K562 (cell line): ENCODE data around the gene SLC25A45. TPM values are rescaled to one million over a fixed set of nuclear protein-coding genes. Genes with fewer than 3 reads are reported as not detected.

Experiments
- ATAC-seq: fragments of 200-7000 bp; cut with Tn5 transposase; 3 replicates; pipeline ENCODE4 v1.9.1; 2020; ENCODE audit warnings: moderate library complexity
- BruUV-seq: library from RNA; stranded (reverse); fragments of 400-500 nt; replicated peaks from 2 replicates; lab custom pipeline; 2021; lab: Mats Ljungman, UMichigan
- CTCF ChIA-PET: fragments of 300-600 bp; formaldehyde crosslinking; extraction: SDS; loops from one replicate; lab custom pipeline; 2021; ENCODE audit warnings: low intra/inter-chr PET ratio; lab: Yijun Ruan, JAX
- POLR2A ChIA-PET: fragments of 300-600, 350-650 bp; sonication (Branson Sonifier 250); formaldehyde crosslinking; extraction: SDS; loops from one replicate; lab custom pipeline; 2021; ENCODE audit warnings: antibody characterized with exemption, inconsistent platforms; lab: Yijun Ruan, JAX
- DNase-seq, 4 experiments: peaks; one replicate each; pipeline versions ENCODE4 v3.0.0 to v3.0.0-alpha.2; 2011 to 2018; ENCODE audit warnings: low spot score in 3 of 4, mixed read lengths in 3 of 4; ENCODE audit errors: extremely low read depth in 1 of 4
- FAIRE-seq: peaks from 2 replicates; lab custom pipeline; 2011; peaks lifted over from hg19 to GRCh38; lab: Jason Lieb, UNC
- H2AFZ ChIP-seq: 2 replicates; pipeline ENCODE4 v1.6.0; 2011; ENCODE audit warnings: low read depth, low read length, control low read depth, inconsistent platforms
- H3K27ac ChIP-seq: fragments of 200-600 bp; 3 replicates; pipeline ENCODE4 v1.8.0; 2011; ENCODE audit warnings: low read depth, mild to moderate bottlenecking, control low read depth, inconsistent platforms, low read length, moderate library complexity, mixed read lengths; ENCODE audit errors: extremely low read depth
- H3K27me3 ChIP-seq, 2 experiments: fragments of 300-600 bp in 1 of 2; 2 replicates in 1 of 2; 3 replicates in 1 of 2; pipeline versions ENCODE4 v1.6.0 to v1.8.0; 2011; ENCODE audit warnings: inconsistent platforms in 2 of 2, low read length in 2 of 2, mild to moderate bottlenecking in 1 of 2, mixed read lengths in 1 of 2, moderate library complexity in 1 of 2; ENCODE audit not compliant: control insufficient read depth in 2 of 2, insufficient read depth in 2 of 2
- H3K36me3 ChIP-seq: fragments of 300-600 bp; 3 replicates; pipeline ENCODE4 v1.8.0; 2011; ENCODE audit warnings: mild to moderate bottlenecking, low read length, inconsistent platforms; ENCODE audit not compliant: control insufficient read depth, insufficient read depth
- H3K4me1 ChIP-seq, 2 experiments: fragments of 200-600 bp in 1 of 2; replicated peaks in 1 of 2; 2 replicates in 1 of 2; 3 replicates in 1 of 2; pipeline versions ENCODE4 v1.5.1 to v1.8.0; 2011; ENCODE audit warnings: inconsistent platforms in 2 of 2, low read length in 2 of 2, mild to moderate bottlenecking in 1 of 2, mixed read lengths in 1 of 2, moderate library complexity in 1 of 2; ENCODE audit not compliant: control insufficient read depth in 2 of 2, insufficient read depth in 2 of 2
- H3K4me2 ChIP-seq: 2 replicates; pipeline ENCODE4 v1.6.1; 2011; ENCODE audit warnings: low read length, control low read depth, inconsistent platforms, mixed read lengths; ENCODE audit not compliant: insufficient read depth
- H3K4me3 ChIP-seq: fragments of 200-600 bp; sonication (generic), shearing (Covaris generic); 2 replicates; pipeline ENCODE4 v1.5.1; 2016; ENCODE audit warnings: control low read depth, inconsistent platforms
- H3K79me2 ChIP-seq: fragments of 200-600 bp; 3 replicates; pipeline ENCODE4 v1.8.0; 2011; ENCODE audit warnings: low read length, inconsistent platforms; ENCODE audit not compliant: control insufficient read depth, insufficient read depth
- H3K9ac ChIP-seq, 2 experiments: 2 replicates each; pipeline versions ENCODE4 v1.6.0 to v1.6.1; 2011; ENCODE audit warnings: low read depth in 2 of 2, low read length in 2 of 2, control low read depth in 1 of 2, inconsistent platforms in 1 of 2, mild to moderate bottlenecking in 1 of 2, mixed read lengths in 1 of 2; ENCODE audit not compliant: insufficient read depth in 1 of 2
- H3K9me1 ChIP-seq: one replicate; pipeline ENCODE4 v1.6.0; 2011; ENCODE audit warnings: inconsistent platforms, mild to moderate bottlenecking, low read length, moderate library complexity; ENCODE audit not compliant: control insufficient read depth, insufficient read depth
- H3K9me3 ChIP-seq: replicated peaks from 2 replicates; pipeline ENCODE4 v1.5.1; 2011; ENCODE audit warnings: low read depth, low read length, inconsistent platforms; ENCODE audit not compliant: control insufficient read depth, insufficient read depth
- H4K20me1 ChIP-seq: replicated peaks from 2 replicates; pipeline ENCODE4 v1.6.1; 2011; ENCODE audit warnings: low read length, inconsistent platforms, mixed read lengths; ENCODE audit not compliant: control insufficient read depth, insufficient read depth
- DIDO1 ChIP-seq: fragments of 450-650 bp; IDR thresholded peaks from 2 replicates; pipeline ENCODE4 v1.6.1; 2016; ENCODE audit warnings: low read depth, missing biosample characterization, missing genetic modification characterization
- FOXJ3 ChIP-seq: sonication (generic); formaldehyde crosslinking; IDR thresholded peaks from 2 replicates; pipeline ENCODE4 v1.4.0; 2020; ENCODE audit warnings: mild to moderate bottlenecking, missing genetic modification reagents
- GTF2E2 ChIP-seq: fragments of 200-800 bp; sonication (Bioruptor generic); IDR thresholded peaks from 2 replicates; pipeline ENCODE4 v1.6.1; 2016; ENCODE audit warnings: missing genetic modification characterization, missing compliant biosample characterization
- HDAC1 ChIP-seq, 2 experiments: fragments of 450-650 bp; IDR thresholded peaks; 2 replicates each; pipeline ENCODE4 v1.6.1; 2016 to 2017; ENCODE audit warnings: inconsistent platforms in 1 of 2, mild to moderate bottlenecking in 1 of 2, moderate library complexity in 1 of 2
- KLF13 ChIP-seq: fragments of 450-650 bp; IDR thresholded peaks from 2 replicates; pipeline ENCODE4 v1.6.1; 2016; ENCODE audit warnings: missing genetic modification characterization, low read depth, mild to moderate bottlenecking, missing compliant biosample characterization, moderate library complexity, borderline replicate concordance
- NCOA4 ChIP-seq: fragments of 450-650 bp; IDR thresholded peaks from 2 replicates; pipeline ENCODE4 v1.6.1; 2018; ENCODE audit warnings: mild to moderate bottlenecking; ENCODE audit not compliant: partially characterized antibody
- NEUROD1 ChIP-seq: fragments of 150-350 bp; IDR thresholded peaks from 2 replicates; pipeline ENCODE4 v1.6.1; 2014; ENCODE audit warnings: borderline replicate concordance, low read length, low read depth; ENCODE audit not compliant: partially characterized antibody
- NFE2 ChIP-seq: IDR thresholded peaks from 2 replicates; pipeline ENCODE4 v1.6.1; 2014; ENCODE audit warnings: antibody characterized with exemption, low read depth
- PCBP2 ChIP-seq: fragments of 200-400 bp; formaldehyde crosslinking; IDR thresholded peaks from 2 replicates; pipeline ENCODE4 v1.6.1; 2018; ENCODE audit warnings: low read length, low read depth, mild to moderate bottlenecking, moderate library complexity; ENCODE audit not compliant: poor library complexity, severe bottlenecking
- PML ChIP-seq: IDR thresholded peaks from 2 replicates; pipeline ENCODE4 v1.6.1; 2012; ENCODE audit warnings: low read length, inconsistent platforms
- SAP30 ChIP-seq: fragments of 200-600 bp; sonication (generic); IDR thresholded peaks from 2 replicates; pipeline ENCODE4 v1.6.1; 2012; ENCODE audit warnings: borderline replicate concordance, low read depth, mild to moderate bottlenecking, moderate library complexity, low read length, control low read depth, inconsistent platforms; ENCODE audit not compliant: insufficient read depth, poor library complexity, severe bottlenecking
- ZNF23 ChIP-seq: fragments of 250-450 bp; sonication (Bioruptor Pico); IDR thresholded peaks from 2 replicates; pipeline ENCODE4 v1.4.0; 2020; ENCODE audit warnings: mild to moderate bottlenecking
- ZNF24 ChIP-seq: fragments of 450-650 bp; IDR thresholded peaks from 2 replicates; pipeline ENCODE4 v1.6.1; 2016
- ZNF445 ChIP-seq: fragments of 250-450 bp; sonication (Bioruptor Pico); IDR thresholded peaks from 2 replicates; pipeline ENCODE4 v1.4.0; 2020; ENCODE audit warnings: low read depth, mild to moderate bottlenecking, moderate library complexity
- WGBS: fragments of 100-300 bp; shearing (Covaris generic); methylation state at CpG from one replicate; pipeline ENCODE4 v1.1.6; 2016; ENCODE audit warnings: low coverage, mixed read lengths; ENCODE audit not compliant: insufficient coverage; ENCODE audit errors: missing lambda C conversion rate; 5-methylcytosine and 5-hydroxymethylcytosine counted together
- in situ Hi-C: fragments of 300-500 bp; cut with MboI; formaldehyde crosslinking; loops from 4 replicates; pipeline ENCODE4 v1.15.0; 2018; ENCODE audit warnings: inconsistent platforms, mixed read lengths
- intact Hi-C: fragments of 100-400 bp; cut with micrococcal nuclease; formaldehyde crosslinking; loops from 2 replicates; pipeline ENCODE4 v1.14.2; 2022
- polyA plus RNA-seq, 8 experiments: library from polyadenylated mRNA; depleted of rRNA in 4 of 8; stranded (reverse) in 5 of 8; unstranded in 3 of 8; fragments of >200 nt; fragmentation: Nextera tagmentation in 2 of 8; fragmentation: Illumina TruSeq in 1 of 8; extraction: Ambion mirVana in 2 of 8; extraction: Trizol in 1 of 8; gene quantifications; 2 replicates each; pipeline versions ENCODE4 v1.2.1 to v1.2.3, GENCODE V29; 2011 to 2014; ENCODE audit warnings: inconsistent platforms in 1 of 8, missing spikeins in 1 of 8
- total RNA-seq, 7 experiments: library from RNA; depleted of rRNA in 6 of 7; stranded (reverse); fragments of >200 nt in 6 of 7; fragmentation: Illumina TruSeq in 2 of 7; extraction: Trizol in 2 of 7; gene quantifications; 2 replicates each; pipeline versions ENCODE4 v1.2.1 to v1.2.3, GENCODE V29; 2011 to 2021; ENCODE audit warnings: low replicate concordance in 1 of 7
- TF ChIP-seq, protein P1 (sequence below): fragments of 200-800 bp; sonication (Bioruptor generic); IDR thresholded peaks from 2 replicates; pipeline ENCODE4 v1.6.1; 2016; ENCODE audit warnings: missing genetic modification characterization, missing compliant biosample characterization

SLC25A45 gene
- total and polyA plus RNA-seq, 9 of the 15 experiments (the other 6 are each of a cell fraction or from before 2014, with no cell fraction given): 0.15 to 2.3 (median 0.68) TPM

GRCh38 chr11:65426839-65427690, 44.6 kb upstream of the SLC25A45 start:
- H3K9me1 ChIP-seq: no peaks in the 10 kb centered on the region
- H3K27me3 ChIP-seq: no peaks in the 10 kb centered on the region
- peaks cover 70% of the 10 kb centered on the region for H3K36me3 ChIP-seq
- no peak overlapping the region for H2AFZ ChIP-seq
- in situ Hi-C loops: no loop called here
- ChIA-PET POLR2A (interaction anchor here (0.6 to 17.3 kb wide), 19 partner anchors 10 to 526 kb away, joined by 3 to 1349 read pairs (median 5); partner anchors contain the start of genes FRMD8, MALAT1 and SLC25A45), CTCF (interaction anchor here (0.6 kb wide), 1 partner anchor 85 kb away, joined by 3 read pairs; no protein-coding TSS in a partner anchor)
- DNase-seq (peak in 2 of 4 experiments; percentile 36 to 76), FAIRE-seq (peak; percentile 62), ATAC-seq (peak; percentile 36)
- H3K4me2 ChIP-seq: peak overlapping the region; percentile 97
- no TSS peak for BruUV-seq
- peaks cover 65% of the 10 kb centered on the region for H4K20me1 ChIP-seq
- peak overlapping the region; percentile 98 for H3K27ac ChIP-seq
- WGBS: 5% methylated on average over 10 of the region's 10 CpGs
- peaks cover 98% of the 10 kb centered on the region for H3K79me2 ChIP-seq
- peak overlapping the region; percentile 51 to 98; a peak in 3 of 4 replicates for H3K9ac ChIP-seq
- intact Hi-C loops: no loop called here
- peaks cover 9 to 32% of the 10 kb centered on the region in 2 experiments; a peak in 4 of 5 replicates for H3K4me1 ChIP-seq
- H3K4me3 ChIP-seq: peak overlapping the region; percentile 79
- H3K9me3 ChIP-seq: no peaks in the 10 kb centered on the region
- TF ChIP-seq ZNF23 (CRISPR knock-in tag): no peak
- no peak for TF ChIP-seq ZNF24
- TF ChIP-seq DIDO1 (tag): no peak
- no peak for TF ChIP-seq SAP30
- TF ChIP-seq FOXJ3 (CRISPR knock-in tag): no peak
- no peak for TF ChIP-seq ZNF445 (CRISPR knock-in tag)
- TF ChIP-seq PCBP2: no peak
- TF ChIP-seq, protein P1, sequence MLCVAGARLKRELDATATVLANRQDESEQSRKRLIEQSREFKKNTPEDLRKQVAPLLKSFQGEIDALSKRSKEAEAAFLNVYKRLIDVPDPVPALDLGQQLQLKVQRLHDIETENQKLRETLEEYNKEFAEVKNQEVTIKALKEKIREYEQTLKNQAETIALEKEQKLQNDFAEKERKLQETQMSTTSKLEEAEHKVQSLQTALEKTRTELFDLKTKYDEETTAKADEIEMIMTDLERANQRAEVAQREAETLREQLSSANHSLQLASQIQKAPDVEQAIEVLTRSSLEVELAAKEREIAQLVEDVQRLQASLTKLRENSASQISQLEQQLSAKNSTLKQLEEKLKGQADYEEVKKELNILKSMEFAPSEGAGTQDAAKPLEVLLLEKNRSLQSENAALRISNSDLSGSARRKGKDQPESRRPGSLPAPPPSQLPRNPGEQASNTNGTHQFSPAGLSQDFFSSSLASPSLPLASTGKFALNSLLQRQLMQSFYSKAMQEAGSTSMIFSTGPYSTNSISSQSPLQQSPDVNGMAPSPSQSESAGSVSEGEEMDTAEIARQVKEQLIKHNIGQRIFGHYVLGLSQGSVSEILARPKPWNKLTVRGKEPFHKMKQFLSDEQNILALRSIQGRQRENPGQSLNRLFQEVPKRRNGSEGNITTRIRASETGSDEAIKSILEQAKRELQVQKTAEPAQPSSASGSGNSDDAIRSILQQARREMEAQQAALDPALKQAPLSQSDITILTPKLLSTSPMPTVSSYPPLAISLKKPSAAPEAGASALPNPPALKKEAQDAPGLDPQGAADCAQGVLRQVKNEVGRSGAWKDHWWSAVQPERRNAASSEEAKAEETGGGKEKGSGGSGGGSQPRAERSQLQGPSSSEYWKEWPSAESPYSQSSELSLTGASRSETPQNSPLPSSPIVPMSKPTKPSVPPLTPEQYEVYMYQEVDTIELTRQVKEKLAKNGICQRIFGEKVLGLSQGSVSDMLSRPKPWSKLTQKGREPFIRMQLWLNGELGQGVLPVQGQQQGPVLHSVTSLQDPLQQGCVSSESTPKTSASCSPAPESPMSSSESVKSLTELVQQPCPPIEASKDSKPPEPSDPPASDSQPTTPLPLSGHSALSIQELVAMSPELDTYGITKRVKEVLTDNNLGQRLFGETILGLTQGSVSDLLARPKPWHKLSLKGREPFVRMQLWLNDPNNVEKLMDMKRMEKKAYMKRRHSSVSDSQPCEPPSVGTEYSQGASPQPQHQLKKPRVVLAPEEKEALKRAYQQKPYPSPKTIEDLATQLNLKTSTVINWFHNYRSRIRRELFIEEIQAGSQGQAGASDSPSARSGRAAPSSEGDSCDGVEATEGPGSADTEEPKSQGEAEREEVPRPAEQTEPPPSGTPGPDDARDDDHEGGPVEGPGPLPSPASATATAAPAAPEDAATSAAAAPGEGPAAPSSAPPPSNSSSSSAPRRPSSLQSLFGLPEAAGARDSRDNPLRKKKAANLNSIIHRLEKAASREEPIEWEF (CRISPR knock-in tag): peak; percentile 3; the same call in 1 of the 2 replicates
- TF ChIP-seq KLF13 (tag): no peak; the same call in 1 of the 2 replicates
- 0 out of 2 replicates have a peak, but pooled peaks have one; percentile 41 for TF ChIP-seq GTF2E2 (tag)
- peak; percentile 93 for TF ChIP-seq PML
- 0 out of 4 replicates have a peak, but pooled peaks of 1 of the 2 experiments have one; percentile 30 for TF ChIP-seq HDAC1 (IDR thresholded peaks at IDR 0.05)
- TF ChIP-seq NFE2: peak; percentile 5; the same call in 1 of the 2 replicates
- TF ChIP-seq NCOA4: no peak
- no peak for TF ChIP-seq NEUROD1
